GM19467 (cell line): Measurements from ENCODE around the gene SORCS2.

Source experiments
- ATAC-seq: cut with Tn5 transposase; IDR thresholded peaks from one replicate; pipeline ENCODE4 v1.9.1; 2021; ENCODE audit warnings: mild to moderate bottlenecking, moderate library complexity; ENCODE audit not compliant: unreplicated experiment

Gene SORCS2

GRCh38 chr4:7192252-7193029 lies at the start of gene SORCS2:
Gene SORCS2, plus strand, starts transcription at chr4:7192538.
- ATAC-seq = peak; percentile 52

DNA sequence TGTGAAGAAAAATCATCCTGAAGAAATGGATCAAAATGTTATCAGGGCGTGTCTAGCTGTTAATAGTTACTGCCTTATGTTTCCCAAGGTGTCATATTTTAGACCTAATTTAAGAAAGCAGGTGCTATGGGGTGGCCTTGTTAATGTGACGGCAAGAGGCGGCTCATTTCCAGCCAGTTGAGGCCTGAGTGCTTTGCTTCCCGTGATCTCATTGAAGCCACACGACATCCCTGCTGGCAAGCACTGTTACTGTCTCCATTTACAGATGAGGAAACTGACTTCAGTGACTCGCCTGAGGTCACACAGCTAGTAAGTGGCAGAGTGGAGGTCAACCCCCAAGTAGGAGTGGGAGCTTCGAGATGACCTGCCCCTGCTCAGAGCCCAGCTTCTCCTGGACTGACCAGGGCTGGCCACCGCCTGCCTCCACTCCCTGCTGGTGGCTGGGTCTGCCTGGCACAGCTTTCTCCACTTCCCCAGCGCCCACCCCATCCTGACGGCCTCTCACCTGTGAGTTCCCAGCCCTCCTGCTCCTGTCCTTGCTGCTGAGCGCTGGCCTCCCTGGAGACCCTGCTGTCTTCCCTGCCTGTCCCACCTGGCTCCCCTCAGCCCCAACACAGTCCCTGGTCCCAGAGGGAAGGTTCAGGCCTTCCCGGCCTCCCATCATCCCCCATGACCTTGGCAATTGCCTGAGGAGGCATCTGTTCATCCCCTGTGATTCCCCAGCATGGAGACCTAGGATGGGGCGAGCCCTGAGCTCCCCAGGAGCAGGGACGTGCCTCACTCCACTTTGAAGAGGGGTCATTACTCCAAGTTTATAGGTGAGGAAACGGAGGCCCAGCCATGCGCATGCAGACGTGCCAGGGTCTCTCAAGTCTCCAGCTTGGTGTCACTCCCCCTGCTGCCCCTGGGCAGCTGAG lies 47.7 kb upstream of the SORCS2 start:
- ATAC-seq = no peak

GRCh38 chr4:7145291-7145934 lies 46.9 kb upstream of the SORCS2 start:
- ATAC-seq = no peak

DNA sequence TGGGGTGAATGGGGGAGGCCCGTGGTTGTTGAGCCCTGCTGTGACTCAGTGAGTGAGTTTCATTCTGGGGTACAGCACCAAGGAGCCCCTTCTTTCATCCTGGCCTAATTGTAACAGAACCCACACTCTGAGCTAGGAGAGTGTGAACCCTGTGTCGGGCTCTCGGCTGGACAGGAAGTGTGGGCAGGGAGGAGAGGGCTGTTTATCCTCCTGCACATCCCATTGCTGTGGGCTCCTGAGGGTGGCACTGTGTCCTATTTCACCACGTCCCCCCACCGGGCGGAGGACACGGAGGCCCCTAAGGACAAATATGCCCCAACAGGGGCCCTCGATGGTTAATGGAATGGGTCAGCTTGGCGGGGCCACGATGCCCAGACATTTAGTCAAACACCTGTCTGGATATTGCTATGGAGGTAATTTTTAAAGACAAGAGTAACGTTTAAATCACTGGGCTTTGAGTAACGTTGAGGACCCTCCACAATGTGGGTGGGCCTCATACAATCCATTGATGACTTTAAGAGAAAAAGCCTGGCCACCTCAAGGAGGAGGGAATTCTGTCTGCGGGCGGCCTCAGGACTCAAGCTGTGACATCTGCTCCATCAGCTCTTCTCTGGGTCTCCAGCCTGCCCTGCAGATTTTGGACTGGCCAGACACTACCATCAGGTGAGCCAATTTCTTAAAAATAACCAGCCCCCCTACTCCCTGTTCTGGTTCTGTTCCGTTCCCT lies 46.1 kb upstream of the SORCS2 start:
- no peak for ATAC-seq

DNA sequence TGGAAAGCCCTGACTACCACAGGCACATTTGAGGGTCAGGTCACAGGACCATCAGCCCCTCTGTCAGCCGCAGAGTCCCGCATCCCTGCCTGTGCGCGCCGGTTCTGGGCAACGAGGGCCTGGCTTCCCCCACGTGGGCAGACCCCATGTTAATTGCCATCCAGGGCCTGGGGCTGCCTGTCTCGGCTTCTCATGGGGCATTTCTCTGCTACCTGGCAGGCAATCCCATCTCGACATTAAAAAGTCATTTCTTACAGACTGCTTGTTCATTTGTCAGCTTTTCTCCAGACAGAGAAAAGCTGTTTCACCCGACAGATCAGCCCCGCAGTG lies 45.6 kb upstream of the SORCS2 start:
- no peak for ATAC-seq

- ATAC-seq = no peak
Measured at GRCh38 chr4:7147261-7147660, 45.1 kb upstream of the SORCS2 start.

DNA sequence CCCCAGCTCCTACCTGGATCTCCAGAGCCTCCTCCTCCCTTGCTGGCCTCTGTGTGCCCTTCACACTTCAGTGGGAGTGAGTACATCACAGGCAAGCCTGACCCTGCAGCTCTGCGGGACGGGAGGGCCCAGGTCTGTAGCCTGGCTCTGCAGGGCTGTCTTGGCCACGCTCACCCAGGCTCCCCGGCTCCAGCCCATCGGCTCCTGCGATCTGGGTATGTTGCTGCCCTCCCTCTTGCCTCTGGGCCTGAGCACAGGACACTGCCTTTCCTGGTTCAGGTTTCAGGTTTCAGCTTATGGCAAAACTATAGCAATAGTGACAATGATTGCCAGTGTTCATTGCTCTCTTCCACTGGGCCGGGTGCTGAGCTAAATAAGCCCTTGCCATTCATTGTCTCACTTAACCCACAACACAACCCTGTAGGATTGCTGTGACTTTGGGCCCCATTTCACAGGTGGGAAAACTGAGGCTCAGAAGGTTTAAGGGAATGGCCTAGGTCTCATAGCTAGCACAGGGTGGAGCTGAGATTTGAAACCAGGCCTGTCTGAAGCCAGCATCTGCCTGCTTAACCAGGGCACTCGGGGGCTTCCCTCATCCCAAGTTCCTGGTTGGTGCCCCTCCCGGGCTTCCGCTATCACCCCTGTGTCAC lies 44.6 kb upstream of the SORCS2 start:
- no peak for ATAC-seq

- ATAC-seq = no peak
Measured at GRCh38 chr4:7148337-7148736, 44.0 kb upstream of the SORCS2 start.

DNA sequence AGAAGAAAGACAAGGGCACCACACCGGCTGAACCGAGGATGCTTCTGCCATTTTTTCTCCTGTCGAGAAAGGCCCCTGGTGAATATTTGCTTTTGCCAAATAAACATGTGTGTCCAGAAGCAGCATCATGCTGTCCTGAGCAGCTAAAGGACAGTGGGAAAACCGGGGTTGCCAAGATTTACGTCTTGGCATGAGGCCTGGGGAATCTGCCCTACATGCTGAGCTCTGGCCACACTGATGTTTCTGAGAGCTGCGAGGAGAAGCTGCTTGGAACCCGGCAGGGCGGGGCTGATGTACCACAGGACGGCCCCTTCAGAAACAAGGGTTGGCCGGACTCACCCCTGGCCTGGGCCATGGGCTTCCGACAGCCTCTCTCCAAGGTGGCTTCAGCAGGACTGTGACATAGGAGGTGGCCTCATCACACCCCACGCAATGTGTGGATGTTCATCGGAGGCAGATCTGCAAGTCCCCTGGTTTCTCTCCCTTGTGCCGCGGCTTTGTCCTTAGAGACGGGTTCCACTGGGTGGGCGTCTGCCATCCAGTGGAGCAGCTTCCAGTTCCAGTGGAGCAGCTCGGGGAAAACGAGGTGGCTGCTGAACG lies 42.2 kb upstream of the SORCS2 start:
- no peak for ATAC-seq

DNA sequence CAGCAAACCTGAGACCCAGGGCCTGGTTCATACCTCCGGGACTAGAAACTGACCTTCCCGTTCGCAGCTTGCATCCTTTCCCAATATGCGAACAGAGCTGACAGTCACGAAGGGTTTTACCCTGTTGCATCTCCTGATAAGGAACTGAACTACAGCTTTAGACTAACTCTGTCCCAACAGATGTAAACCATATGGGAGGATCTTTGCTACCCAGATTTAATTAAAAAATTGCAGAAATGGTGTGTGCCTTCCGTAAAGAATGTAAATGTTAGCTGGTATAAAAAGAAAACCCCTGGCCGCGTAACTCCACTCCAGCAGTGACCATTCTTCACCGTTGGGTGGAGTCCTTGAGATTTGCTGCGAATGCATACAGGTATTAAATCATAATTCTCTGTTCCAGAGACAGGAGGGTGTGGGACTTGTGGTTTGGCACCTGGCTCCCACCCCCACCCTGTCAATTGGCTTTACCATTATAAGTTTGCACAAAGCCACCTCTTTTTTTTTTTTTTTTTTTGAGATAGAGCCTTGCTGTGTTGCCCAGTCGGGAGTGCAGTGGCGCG lies 40.6 kb upstream of the SORCS2 start:
- no peak for ATAC-seq

DNA sequence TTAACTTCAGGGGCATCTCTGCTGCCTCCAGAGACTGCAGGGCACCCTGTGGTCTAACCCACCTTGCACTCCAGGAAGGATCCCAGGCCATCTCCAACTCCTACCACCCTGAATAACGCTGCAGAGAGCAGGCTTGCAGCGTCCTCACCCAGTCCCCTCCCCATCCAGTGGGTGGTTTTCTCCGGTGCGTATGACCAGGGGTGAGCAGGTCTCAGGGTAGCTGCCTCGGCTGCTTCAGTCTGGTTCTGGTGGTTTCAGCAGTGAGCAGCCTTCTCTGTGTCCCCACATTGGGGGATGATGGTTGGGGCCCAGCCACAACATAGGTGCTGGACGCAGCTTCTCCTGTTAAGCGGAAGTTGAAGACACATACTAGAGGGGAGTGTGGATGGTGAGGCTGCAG lies 38.6 kb upstream of the SORCS2 start:
- no peak for ATAC-seq

DNA sequence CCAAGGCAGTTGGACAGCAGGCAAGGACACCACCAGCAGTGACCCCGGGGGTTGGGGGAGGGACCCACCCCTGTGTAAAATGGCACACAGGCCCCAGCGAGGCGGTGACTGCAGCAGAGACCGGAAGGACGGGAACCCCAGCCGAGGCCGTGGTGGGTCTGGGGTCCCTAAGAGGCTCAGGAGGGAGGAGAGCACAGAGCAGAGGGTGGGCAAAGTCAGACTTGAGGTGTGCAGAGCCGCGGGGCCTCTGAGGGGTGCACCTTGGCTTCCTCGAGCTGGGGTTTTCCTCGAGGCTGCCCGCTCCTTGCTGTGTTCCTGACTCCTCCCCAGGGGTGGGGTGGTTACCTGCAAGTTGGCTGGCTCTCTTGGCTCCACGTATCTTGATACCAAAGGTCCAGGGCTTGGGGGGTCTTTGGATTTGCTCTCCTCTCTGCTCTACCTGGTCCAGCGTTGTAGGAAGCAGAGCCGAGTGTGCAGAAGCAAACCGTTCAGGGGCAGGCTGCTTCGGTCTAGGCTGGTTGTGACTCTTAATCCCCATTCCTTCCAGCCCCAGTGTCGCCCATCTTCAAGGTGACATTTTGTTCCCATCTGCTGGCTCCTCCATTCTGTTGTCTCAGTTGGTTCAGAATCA lies 37.9 kb upstream of the SORCS2 start:
- ATAC-seq = no peak

- no peak for ATAC-seq
Measured at GRCh38 chr4:7155590-7156071, 36.7 kb upstream of the SORCS2 start.

DNA sequence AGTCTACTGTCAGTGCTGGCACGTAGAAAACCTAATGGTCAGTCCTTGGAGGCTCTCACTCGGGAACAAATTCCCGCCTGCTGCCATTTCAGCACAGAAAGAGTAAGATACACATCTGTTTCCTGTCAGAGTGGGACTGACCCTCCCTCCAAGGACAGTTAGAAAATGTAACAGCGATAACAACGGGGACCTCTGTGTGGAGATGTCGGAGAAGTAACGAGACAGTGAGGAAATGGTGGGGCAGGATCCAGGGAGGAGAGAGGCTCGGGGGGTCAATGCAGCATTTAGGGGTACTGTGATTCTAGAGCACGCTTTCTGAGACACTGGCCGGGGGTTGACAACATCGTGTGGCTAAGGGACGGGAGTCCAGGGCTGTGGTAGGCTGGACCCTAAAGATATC lies 36.0 kb upstream of the SORCS2 start:
- ATAC-seq = no peak

GRCh38 chr4:7156761-7157488 lies 35.4 kb upstream of the SORCS2 start:
- ATAC-seq = no peak

DNA sequence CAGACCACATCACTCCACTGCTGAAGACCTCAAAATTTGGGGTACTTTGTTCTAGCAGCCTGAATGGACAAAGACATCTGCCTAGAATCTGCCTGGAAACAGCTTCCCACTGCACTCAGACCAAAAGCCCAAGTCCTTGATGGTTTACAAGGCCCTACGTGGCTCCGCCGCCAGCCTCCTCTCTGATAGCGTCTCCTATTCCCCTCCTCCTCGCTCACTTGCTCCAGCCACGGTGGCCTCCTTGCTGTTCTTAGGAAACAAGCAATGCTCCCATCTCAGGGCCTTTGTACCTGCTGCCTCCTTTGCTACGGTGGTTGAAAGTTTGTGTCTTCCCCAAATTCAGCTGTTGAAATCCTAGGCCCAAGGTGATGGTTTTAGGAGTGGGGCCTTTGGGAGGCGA lies 34.7 kb upstream of the SORCS2 start:
- no peak for ATAC-seq

GRCh38 chr4:7158081-7158750 lies 34.1 kb upstream of the SORCS2 start:
- no peak for ATAC-seq

DNA sequence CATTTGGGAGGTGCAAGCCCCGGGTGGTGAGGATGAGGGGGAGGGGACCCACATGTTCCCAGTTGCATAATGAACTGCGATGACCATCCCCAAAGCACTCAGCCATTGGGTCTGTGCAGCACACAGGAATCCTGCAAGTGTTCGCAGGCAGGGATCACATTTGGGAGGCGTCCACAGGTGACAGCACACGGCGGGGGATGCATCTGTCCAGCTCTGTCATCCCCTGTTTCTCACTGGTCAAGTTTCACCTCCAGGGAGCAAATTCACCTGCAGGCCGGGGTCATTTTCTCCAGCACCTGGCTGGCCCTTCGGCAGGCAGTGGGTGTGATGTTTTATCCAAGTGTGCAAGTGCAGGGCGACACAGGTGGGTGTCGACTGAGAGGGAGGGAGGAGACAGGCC lies 33.3 kb upstream of the SORCS2 start:
- no peak for ATAC-seq
